CD4-positive, alpha-beta T cell (primary cell): Measurements from ENCODE around the gene RHBDL1. TPM values are rescaled to one million over a fixed set of nuclear protein-coding genes. Genes with fewer than 3 reads are reported as not detected.
A peak's percentile ranks its signal among the peaks of the same experiment; 100 is the strongest.

ENCODE experiments used
- ATAC-seq: fragments of 200-7000 bp; cut with Tn5 transposase; one replicate; pipeline ENCODE4 v1.10.0; 2022; ENCODE audit warnings: mild to moderate bottlenecking; ENCODE audit not compliant: poor library complexity
- CTCF ChIA-PET: fragments of 350-600 bp; sonication (Branson Sonifier 250); formaldehyde crosslinking; loops from one replicate; lab custom pipeline; 2021; ENCODE audit warnings: antibody characterized with exemption, inconsistent platforms; lab: Charles Lee
- POLR2A ChIA-PET: fragments of 350-600 bp; sonication (Branson Sonifier 250); formaldehyde crosslinking; loops from one replicate; lab custom pipeline; 2021; ENCODE audit warnings: antibody characterized with exemption, inconsistent platforms; lab: Charles Lee
- DNase-seq, 14 experiments: peaks; one replicate each; pipeline ENCODE4 v3.0.0-alpha.2; 2013 to 2020; ENCODE audit warnings: mixed read lengths in 2 of 14
- H3K27ac ChIP-seq, 2 donors: one replicate each; pipeline versions ENCODE4 v1.5.1 to v1.7.0; 2013; ENCODE audit warnings: low read length in 2 of 2, low read depth in 1 of 2, mild to moderate bottlenecking in 1 of 2
- H3K27me3 ChIP-seq, 2 experiments: 1 replicate in 1 of 2; 2 replicates in 1 of 2; pipeline versions ENCODE4 v1.6.1 to v1.7.0; 2013; ENCODE audit warnings: low read length in 2 of 2, control low read depth in 1 of 2, mild to moderate bottlenecking in 1 of 2, moderate library complexity in 1 of 2; ENCODE audit not compliant: insufficient read depth in 2 of 2, control insufficient read depth in 1 of 2
- H3K36me3 ChIP-seq: one replicate; pipeline ENCODE4 v1.6.1; 2013; ENCODE audit warnings: low read length, control low read depth; ENCODE audit not compliant: insufficient read depth
- H3K4me1 ChIP-seq: one replicate; pipeline ENCODE4 v1.6.1; 2013; ENCODE audit warnings: low read length, control low read depth; ENCODE audit not compliant: insufficient read depth
- H3K4me3 ChIP-seq: one replicate; pipeline ENCODE4 v1.5.1; 2013; ENCODE audit warnings: mild to moderate bottlenecking, low read length, moderate library complexity
- H3K9me3 ChIP-seq, 2 experiments: 1 replicate in 1 of 2; 2 replicates in 1 of 2; pipeline versions ENCODE4 v1.6.1 to v1.7.0; 2013; ENCODE audit warnings: low read length in 2 of 2, mild to moderate bottlenecking in 2 of 2, control low read depth in 1 of 2, moderate library complexity in 1 of 2; ENCODE audit not compliant: control insufficient read depth in 1 of 2, insufficient read depth in 1 of 2
- H3K27ac Mint-ChIP-seq: one replicate; pipeline ENCODE4 v1.8.0; 2020; ENCODE audit warnings: mixed read lengths
- H3K27me3 Mint-ChIP-seq: one replicate; pipeline ENCODE4 v1.8.0; 2021; ENCODE audit warnings: mixed read lengths
- H3K36me3 Mint-ChIP-seq: one replicate; pipeline ENCODE4 v1.8.0; 2021; ENCODE audit warnings: low read depth, mixed read lengths
- H3K4me1 Mint-ChIP-seq: one replicate; pipeline ENCODE4 v1.8.0; 2021; ENCODE audit warnings: low read depth, mixed read lengths
- H3K4me3 Mint-ChIP-seq: one replicate; pipeline ENCODE4 v1.8.0; 2020; ENCODE audit warnings: mild to moderate bottlenecking, mixed read lengths
- H3K9me3 Mint-ChIP-seq: one replicate; pipeline ENCODE4 v1.8.0; 2020; ENCODE audit warnings: mixed read lengths
- CTCF ChIP-seq: fragments of 200-600 bp; IDR thresholded peaks from one replicate; pipeline ENCODE4 v1.8.0; 2022; ENCODE audit warnings: antibody characterized with exemption, mild to moderate bottlenecking
- intact Hi-C, 2 experiments: fragments of 100-400 bp; cut with DNase I in 1 of 2; cut with micrococcal nuclease in 1 of 2; formaldehyde crosslinking; loops; one replicate each; pipeline versions ENCODE4 v1.15.1 to v1.9.0; 2023 to 2025; cut with DNase I, micrococcal nuclease
- total RNA-seq, 174 experiments: library from RNA in 2 of 174; stranded (reverse) in 2 of 174; gene quantifications; one replicate each; pipeline ENCODE4 v1.2.3 and lab custom pipeline; 2021 to 2026

The RHBDL1 gene
- total RNA-seq, 2 experiments from 2014 or later = 6.6 to 6.9 TPM

GRCh38 chr16:694187-694862, 18.9 kb downstream of the RHBDL1 start:
- H3K4me1 ChIP-seq = peaks cover 58% of the 10 kb centered on the region
- no peaks in the 10 kb centered on the region for H3K36me3 ChIP-seq
- ChIA-PET POLR2A (interaction anchor here (0.8 to 4.1 kb wide), 7 partner anchors 10 to 270 kb away, joined by 3 to 55 read pairs (median 12); partner anchors contain the start of genes ANTKMT, JMJD8, METRN and METTL26), CTCF (interaction anchor here (1.7 to 2.0 kb wide), 2 partner anchors 27 to 47 kb away, joined by 6 to 8 read pairs; partner anchors contain the start of genes CIAO3 and RHOT2)
- no peak overlapping the region for H3K27ac ChIP-seq
- intact Hi-C loops = loop anchor here in 1 of 2 experiments (10.0 kb wide), 2 partner anchors 720 to 1270 kb away; partner anchors contain the start of genes RNF151, RPS2 and UNKL
- H3K27me3 Mint-ChIP-seq = no peaks in the 10 kb centered on the region
- peaks cover 22% of the 10 kb centered on the region for H3K4me1 Mint-ChIP-seq
- peaks cover 0 to 7% of the 10 kb centered on the region in 2 experiments for H3K9me3 ChIP-seq
- TF ChIP-seq CTCF = no peak
- peak overlapping the region; percentile 69 for H3K4me3 ChIP-seq
- H3K4me3 Mint-ChIP-seq = peak overlapping the region; percentile 70
- H3K36me3 Mint-ChIP-seq = peaks cover 5% of the 10 kb centered on the region
- peak in 3 of 14 experiments; percentile 32 to 64 (median 54) for DNase-seq
- no peak overlapping the region for H3K27ac Mint-ChIP-seq
- no peaks in the 10 kb centered on the region for H3K27me3 ChIP-seq
- no peak for ATAC-seq
- H3K9me3 Mint-ChIP-seq = no peaks in the 10 kb centered on the region

GRCh38 chr16:694863-695354, 19.4 kb downstream of the RHBDL1 start:
- H3K27ac ChIP-seq = no peak overlapping the region
- Mint-ChIP-seq H3K36me3 (peaks cover 5% of the 10 kb centered on the region), H3K9me3 (no peaks in the 10 kb centered on the region), H3K4me3 (peak overlapping the region; percentile 20), H3K4me1 (peaks cover 16% of the 10 kb centered on the region), H3K27me3 (no peaks in the 10 kb centered on the region), H3K27ac (no peak overlapping the region)
- no peak for ATAC-seq
- H3K27me3 ChIP-seq = peaks cover 0 to 2% of the 10 kb centered on the region in 2 experiments
- ChIA-PET CTCF (interaction anchor here (1.2 to 2.0 kb wide), 3 partner anchors 27 to 58 kb away, joined by 4 to 8 read pairs (median 6); partner anchors contain the start of genes CIAO3 and RHOT2), POLR2A (interaction anchor here (0.6 to 4.1 kb wide), 25 partner anchors 9 to 1452 kb away, joined by 3 to 55 read pairs (median 7); partner anchors contain the start of genes ANTKMT, CAPN15, CCDC78 and CHTF18)
- peak overlapping the region; percentile 69 for H3K4me3 ChIP-seq
- peaks cover 58% of the 10 kb centered on the region for H3K4me1 ChIP-seq
- no peaks in the 10 kb centered on the region for H3K36me3 ChIP-seq
- peaks cover 0 to 9% of the 10 kb centered on the region in 2 experiments for H3K9me3 ChIP-seq
- peak in 1 of 14 experiments; percentile 57 for DNase-seq
- no peak for TF ChIP-seq CTCF
- intact Hi-C loops = loop anchor here in 1 of 2 experiments (10.0 kb wide), 2 partner anchors 720 to 1270 kb away; partner anchors contain the start of genes RNF151, RPS2 and UNKL

DNA sequence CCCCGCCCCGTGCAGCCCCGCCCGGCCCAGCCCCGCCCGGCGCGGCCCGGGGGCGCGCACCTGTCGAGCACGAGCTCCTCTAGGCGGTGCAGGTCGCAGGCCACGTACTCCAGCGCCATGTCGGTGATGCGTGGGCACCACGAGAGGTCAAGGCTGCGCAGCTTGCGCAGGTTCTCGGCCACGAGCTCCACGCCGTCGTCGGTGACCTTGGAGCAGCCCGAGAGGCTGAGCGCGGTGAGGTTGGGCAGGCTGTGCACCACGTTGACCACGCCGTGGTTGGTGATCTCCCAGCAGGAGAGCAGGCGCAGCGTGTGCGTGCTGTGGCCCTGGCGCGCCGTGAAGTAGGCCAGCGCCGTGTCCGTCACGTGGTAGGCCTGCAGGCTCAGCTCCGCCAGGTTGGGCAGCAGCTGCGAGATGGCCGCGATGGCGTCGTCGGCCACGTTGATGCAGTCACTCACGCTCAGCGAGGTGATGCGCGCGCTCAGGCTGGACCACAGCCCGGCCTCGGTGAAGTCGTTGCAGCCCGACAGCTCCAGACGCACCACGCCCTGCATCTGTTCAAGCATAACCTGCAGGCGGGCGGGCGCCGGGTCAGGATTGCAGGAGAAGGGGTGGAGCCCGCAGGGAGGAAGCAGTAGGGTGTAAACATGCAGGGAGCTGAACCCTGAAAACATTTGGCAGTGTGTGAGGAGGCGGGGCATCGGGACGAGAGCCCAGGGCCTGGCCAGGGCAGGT, 20.1 kb downstream of the RHBDL1 start:
- Histone ChIP-seq H3K36me3 (no peaks in the 10 kb centered on the region), H3K9me3 (peaks cover 0 to 14% of the 10 kb centered on the region in 2 experiments), H3K4me1 (peaks cover 59% of the 10 kb centered on the region), H3K4me3 (peak overlapping the region; percentile 69), H3K27ac (no peak overlapping the region), H3K27me3 (peaks cover 0 to 2% of the 10 kb centered on the region in 2 experiments)
- H3K4me3 Mint-ChIP-seq = peak overlapping the region; percentile 80
- no peaks in the 10 kb centered on the region for H3K9me3 Mint-ChIP-seq
- TF ChIP-seq CTCF = no peak
- CTCF ChIA-PET = interaction anchor here (1.2 to 2.0 kb wide), 3 partner anchors 28 to 59 kb away, joined by 4 to 8 read pairs (median 6); partner anchors contain the start of genes CIAO3 and RHOT2
- DNase-seq (peak; percentile 40 to 86 (median 73)), ATAC-seq (peak; percentile 73)
- H3K27ac Mint-ChIP-seq = peak overlapping the region; percentile 72
- peaks cover 11% of the 10 kb centered on the region for H3K4me1 Mint-ChIP-seq
- H3K36me3 Mint-ChIP-seq = no peaks in the 10 kb centered on the region
- POLR2A ChIA-PET = interaction anchor here (0.5 to 4.1 kb wide), 30 partner anchors 8 to 1452 kb away, joined by 3 to 55 read pairs (median 6); partner anchors contain the start of genes ANTKMT, CAPN15, CCDC78 and CHTF18
- intact Hi-C loops = loop anchor here in 1 of 2 experiments (10.0 kb wide), 2 partner anchors 719 to 1269 kb away; partner anchors contain the start of genes RNF151, RPS2 and UNKL
- H3K27me3 Mint-ChIP-seq = no peaks in the 10 kb centered on the region
